CD4-positive, alpha-beta T cell treated with Interleukin-10 for 1 hour (primary cell): ENCODE results near the gene ALOX12B.
A peak's percentile ranks its signal among the peaks of the same experiment; 100 is the strongest.
"Not testable (repeated sequence)": the region's sequence is repeated elsewhere in the genome, so short reads cannot be mapped to it uniquely, and the experiment has no call there.

Source experiments
- DNase-seq: peaks from one replicate; pipeline ENCODE4 v3.0.0-alpha.2; 2020

Gene ALOX12B

GRCh38 chr17:8118769-8119580, 31.5 kb upstream of the ALOX12B start:
- peak; percentile 90 for DNase-seq

GRCh38 chr17:8117980-8118768, 30.7 kb upstream of the ALOX12B start, which contains the start of gene ALOXE3:
ALOXE3 (minus strand) TSS chr17:8118514; CDS start chr17:8117990, 524 bp downstream.
- no peak for DNase-seq

- DNase-seq = no peak
Measured at GRCh38 chr17:8117367-8117979, 30.0 kb upstream of the ALOX12B start.

DNA sequence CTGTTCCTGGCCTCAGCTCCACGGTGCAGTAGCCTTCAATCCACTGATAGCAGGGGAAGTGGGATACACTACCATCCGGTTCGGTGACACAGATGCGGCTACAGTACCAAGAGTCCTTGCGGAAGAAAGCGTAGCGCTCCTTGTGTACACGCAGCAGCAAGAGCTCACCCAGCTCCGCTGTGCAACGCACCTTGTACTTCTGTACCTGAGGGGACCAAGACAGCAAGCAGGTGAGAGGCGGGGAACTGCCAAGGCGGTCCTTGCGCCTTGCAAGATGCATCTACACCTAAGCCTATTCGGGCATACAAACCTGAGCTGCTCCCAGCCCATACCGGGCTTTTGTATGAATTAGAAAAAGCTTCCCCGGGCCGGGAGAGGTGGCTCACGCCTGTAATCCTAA, 29.3 kb upstream of the ALOX12B start:
- DNase-seq = no peak

- DNase-seq = no peak
Measured at GRCh38 chr17:8110907-8111306, 23.4 kb upstream of the ALOX12B start.

DNA sequence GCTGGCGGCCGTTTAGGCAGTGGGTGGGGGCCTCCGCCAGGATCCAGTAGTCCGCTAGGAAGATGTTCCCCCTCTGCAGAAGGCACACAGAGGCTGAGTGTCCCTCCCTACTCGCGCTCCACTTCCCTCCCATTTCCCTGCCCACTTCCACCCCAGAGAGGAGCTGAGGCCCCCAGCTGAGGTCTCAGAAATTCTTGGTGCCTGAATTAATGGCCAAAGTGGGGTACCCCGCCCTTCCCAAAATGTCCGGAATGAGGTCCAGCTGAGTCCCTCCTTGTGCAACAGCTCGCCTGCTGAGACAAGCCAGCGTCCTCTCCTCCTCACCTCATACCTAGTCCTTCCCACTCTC, 22.9 kb upstream of the ALOX12B start:
- no peak for DNase-seq

- DNase-seq = peak; percentile 83
Measured at GRCh38 chr17:8109661-8110455, 22.3 kb upstream of the ALOX12B start.

DNA sequence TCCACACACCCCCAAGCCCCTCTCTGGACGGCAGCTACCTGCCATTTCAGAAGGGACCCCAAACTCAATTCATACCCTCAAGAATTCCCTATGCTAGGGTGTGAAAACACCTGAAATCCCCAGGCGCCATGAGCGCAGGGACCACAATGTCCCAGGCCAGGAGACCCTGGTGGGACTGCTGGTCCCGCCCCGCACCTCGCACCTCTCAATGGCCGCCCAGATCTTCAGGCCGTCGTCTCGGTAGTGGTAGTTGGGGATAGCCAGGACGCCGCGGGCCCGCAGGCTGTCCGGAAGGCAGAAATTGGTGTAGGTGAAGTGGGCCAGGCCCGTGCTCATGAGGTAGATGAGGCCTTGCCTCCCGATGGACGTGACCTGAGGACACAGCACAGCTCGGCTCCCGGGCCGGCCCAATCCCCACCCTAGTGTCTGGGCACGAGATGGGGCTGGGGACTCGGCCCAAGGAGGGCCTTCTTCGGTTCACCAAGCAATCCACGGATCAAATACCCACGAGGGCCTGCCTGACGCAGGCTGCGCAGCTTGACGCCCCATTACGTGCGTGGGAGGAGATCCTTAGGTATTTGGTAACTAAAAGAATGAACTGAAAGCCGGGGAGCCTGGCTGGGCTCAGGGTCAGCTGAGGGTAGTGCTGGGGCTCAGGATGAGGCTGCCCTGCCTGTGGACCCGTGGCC, 21.6 kb upstream of the ALOX12B start:
- no peak for DNase-seq

- DNase-seq = not testable (repeated sequence)
Measured at GRCh38 chr17:8106980-8107379, 19.5 kb upstream of the ALOX12B start.

DNA sequence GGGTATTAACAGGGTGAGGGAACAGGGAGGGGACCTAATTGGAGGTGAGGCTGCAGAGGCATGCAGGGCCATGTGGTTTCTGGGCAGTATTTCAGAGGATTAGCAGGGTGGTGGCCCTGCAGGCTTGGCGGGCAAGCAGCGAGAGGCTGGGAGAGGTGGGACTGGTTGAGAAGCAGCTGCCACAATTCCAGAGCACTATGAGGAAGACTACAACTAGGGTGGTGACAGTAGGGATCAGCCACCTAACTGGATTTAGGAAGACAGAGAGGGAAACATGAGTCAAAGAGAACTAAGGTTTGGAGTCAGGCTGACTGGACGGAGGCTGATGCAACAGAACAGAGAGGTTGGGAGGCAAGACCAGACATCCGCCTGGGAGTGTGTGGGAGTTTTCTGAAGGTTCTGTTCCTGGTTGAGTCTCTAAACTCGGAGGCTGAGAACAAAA, 18.5 kb upstream of the ALOX12B start:
- DNase-seq = no peak

DNA sequence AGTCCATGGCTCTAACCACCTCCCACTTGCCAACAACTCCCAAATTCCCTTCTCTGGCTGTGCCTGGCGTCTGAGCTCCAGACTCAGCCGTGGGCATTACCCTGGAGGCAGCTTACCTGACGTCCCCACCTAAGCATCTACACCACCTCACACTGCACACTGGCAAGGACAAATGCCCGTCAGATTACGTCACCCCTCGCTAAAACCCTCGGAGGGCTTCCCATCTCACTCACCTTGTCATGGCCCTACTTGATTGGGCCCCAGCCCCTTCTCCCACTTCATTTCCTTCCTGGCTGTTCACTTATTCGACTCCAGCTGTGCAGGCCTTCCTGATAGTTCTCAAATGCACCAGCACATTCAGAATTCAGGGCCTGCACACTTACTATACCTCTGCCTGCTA, 17.4 kb upstream of the ALOX12B start:
- DNase-seq = no peak

DNA sequence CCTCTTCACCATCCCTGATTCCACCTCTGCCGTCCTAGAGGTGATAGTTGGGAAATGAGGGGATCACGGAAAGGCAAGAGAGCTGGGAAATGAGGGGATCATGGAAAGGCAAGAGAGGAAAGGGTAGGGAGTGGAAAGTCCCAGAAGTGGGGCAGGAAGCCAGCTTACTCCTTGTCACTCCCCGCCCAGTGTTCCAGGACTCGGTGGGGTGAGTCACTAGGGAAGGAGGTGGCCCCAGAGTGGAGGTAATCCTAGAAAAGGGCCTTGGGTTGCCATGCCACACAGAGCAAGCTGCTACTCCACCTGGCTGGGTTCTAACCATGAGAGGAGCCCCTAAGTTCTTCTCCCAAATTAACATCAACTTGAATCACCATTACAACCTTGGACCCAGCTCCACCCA, 16.0 kb upstream of the ALOX12B start:
- no peak for DNase-seq

- DNase-seq = no peak
Measured at GRCh38 chr17:8101721-8102120, 14.2 kb upstream of the ALOX12B start.

DNA sequence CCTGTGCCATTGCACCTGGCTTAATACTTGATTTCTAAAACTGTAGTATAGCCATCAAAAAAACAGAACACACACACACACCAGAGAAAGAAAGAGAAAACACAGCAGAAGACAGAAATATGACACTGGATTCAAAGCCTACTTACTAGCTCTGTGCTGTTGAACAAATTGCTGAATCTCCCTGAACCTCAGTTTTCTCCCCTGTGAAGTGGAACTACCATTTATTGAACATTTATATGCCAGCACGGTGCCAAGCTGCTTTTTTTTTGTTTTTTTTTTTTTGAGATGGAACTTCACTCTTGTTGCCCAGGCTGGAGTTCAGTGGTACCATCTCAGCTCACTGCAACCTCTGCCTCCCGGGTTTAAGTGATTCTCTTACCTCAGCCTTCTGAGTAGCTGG, 13.2 kb upstream of the ALOX12B start:
- DNase-seq = no peak

GRCh38 chr17:8100111-8100510, 12.6 kb upstream of the ALOX12B start:
- DNase-seq = no peak

GRCh38 chr17:8096541-8096940, 9.0 kb upstream of the ALOX12B start:
- DNase-seq = no peak

DNA sequence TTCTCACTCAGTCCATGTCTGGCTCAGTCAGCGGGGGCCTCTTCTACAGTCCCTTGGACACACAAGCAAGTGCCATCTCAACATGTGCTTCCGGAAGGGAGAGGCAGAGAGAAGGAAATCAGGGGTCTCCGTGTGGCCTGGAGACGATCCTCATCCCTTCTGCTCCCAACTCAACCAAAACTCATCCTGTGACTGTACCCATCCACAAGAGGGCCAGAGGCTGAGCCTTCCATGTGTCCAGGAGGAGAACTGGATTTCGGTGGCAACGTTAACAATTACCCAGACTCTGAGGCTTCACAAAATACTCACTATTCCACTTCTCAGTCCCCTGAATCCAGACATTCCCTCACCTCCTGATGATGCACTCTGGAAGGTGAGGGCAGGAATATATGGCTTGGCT, 7.8 kb upstream of the ALOX12B start:
- no peak for DNase-seq

DNA sequence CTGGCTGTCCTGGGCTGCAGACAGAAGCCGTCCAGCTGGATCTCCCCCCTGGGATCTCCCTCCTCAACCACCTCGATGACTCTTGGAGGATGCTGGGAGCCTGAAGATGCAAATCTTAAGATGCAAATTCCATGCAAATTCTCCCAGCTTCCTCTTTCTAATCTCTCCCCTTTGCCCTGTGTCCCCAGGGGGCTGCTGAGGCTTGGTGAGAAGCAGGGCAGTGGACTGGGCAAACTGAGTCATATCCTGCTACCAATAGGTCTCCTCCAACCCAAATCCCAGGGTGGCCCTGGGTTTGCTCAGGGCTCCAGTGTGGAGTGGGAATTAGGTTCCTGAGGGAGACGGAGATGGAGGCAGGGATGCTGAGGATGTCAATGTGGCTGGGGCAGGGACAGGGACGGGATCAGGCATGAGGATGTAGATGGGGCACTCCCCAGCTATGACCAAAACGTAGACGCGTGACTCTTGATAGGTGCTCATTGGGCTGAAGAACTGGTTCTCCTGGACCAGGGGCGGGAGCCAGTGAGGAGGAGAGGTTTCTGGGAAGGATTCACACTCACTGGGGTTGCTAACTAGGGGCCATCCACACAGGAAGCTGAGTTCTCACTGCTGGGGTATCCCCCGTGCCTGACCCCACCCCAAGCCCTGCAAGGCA, 3.6 kb upstream of the ALOX12B start:
- no peak for DNase-seq

GRCh38 chr17:8089728-8090127, 2.2 kb upstream of the ALOX12B start:
- DNase-seq = no peak

- DNase-seq = no peak
Measured at GRCh38 chr17:8087952-8088230, 375 bp upstream of the ALOX12B start.

- DNase-seq = no peak
Measured at GRCh38 chr17:8084250-8084649, 3.3 kb downstream of the ALOX12B start.

GRCh38 chr17:8082292-8082691, 5.2 kb downstream of the ALOX12B start:
- no peak for DNase-seq
